GM18499 (cell line): Measurements from ENCODE around the gene FBXL17.
"Not testable (repeated sequence)": the region's sequence is repeated elsewhere in the genome, so short reads cannot be mapped to it uniquely, and the experiment has no call there.

ENCODE experiments used
- ATAC-seq: cut with Tn5 transposase; IDR thresholded peaks from one replicate; pipeline ENCODE4 v1.9.1; 2021; ENCODE audit warnings: moderate number of reproducible peaks; ENCODE audit not compliant: insufficient read depth, unreplicated experiment

FBXL17 gene

DNA sequence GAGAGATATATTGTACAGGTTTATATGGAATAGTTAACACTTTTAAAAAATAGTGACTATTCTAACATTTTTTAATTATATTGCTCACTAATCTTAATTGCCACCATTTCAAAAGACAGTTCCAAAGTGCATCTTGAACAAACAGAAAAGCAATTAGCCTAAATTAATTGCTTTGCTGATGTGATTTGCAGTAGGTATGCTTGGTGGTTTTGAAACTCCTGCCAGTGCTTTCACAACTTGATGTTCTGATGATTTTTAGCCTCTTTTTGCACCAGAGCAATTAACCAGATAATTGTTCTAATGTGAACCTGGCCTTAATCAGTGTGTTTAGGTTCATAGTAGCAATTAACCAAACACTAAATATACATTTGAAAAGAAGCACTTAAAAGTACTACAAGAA, 207.6 kb downstream of the FBXL17 start:
- no peak for ATAC-seq

GRCh38 chr5:108171759-108172158, 210.1 kb downstream of the FBXL17 start:
- ATAC-seq = no peak

GRCh38 chr5:108168915-108169314, 213.0 kb downstream of the FBXL17 start:
- no peak for ATAC-seq

DNA sequence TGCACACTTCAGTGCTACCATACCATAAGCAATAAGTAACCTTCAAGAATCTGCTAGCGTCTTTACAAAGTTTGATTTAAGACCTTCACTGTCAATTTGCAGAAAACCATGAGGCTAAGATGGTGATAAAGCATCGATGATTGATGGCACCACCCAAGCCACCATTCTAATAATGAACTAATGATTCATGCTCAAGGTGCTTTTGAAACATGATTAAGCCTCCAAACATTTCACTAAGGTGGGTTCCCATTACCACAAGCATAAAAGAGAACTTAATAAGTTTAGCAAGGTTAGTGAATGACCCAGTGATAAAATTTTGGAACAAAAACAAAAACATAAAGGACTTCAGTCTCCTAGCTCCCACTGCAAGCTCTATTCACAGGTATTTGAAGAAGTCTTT, 214.7 kb downstream of the FBXL17 start:
- no peak for ATAC-seq

DNA sequence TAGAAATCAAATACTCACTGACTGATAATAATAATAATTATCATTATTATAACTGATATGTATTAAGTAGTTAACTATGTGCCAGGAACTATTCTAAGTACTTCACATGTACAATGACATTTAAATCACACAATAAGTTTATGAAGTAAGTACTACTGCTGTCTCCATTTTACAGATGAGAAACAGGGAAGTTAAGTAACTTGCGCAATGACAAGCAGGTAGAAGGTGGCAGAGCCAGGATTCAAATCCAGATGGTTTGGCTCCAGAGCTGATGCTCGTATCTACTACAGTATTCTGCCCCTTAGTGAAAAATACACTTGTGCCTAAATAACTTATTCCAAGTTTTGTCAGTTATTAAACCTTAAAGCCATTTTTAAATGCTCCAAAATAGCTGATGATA, 217.3 kb downstream of the FBXL17 start:
- ATAC-seq = no peak

DNA sequence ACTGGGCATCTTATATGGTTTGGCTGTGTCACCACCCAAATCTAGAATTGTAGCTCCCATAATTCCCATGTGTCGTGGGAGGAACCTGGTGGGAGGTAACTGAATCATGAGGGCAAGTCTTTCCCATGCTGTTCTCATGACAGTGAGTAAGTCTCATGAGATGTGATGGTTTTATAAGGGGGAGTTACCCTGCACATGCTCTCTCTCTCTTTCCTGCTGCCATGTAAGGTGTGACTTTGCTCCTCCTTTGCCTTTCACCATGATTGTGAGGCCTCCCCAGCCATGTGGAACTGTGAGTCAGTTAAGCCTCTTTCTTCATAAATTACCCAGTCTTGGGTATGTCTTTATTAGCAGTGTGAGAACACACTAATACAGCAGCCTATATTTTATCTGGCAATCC, 229.0 kb downstream of the FBXL17 start:
- not testable (repeated sequence) for ATAC-seq

DNA sequence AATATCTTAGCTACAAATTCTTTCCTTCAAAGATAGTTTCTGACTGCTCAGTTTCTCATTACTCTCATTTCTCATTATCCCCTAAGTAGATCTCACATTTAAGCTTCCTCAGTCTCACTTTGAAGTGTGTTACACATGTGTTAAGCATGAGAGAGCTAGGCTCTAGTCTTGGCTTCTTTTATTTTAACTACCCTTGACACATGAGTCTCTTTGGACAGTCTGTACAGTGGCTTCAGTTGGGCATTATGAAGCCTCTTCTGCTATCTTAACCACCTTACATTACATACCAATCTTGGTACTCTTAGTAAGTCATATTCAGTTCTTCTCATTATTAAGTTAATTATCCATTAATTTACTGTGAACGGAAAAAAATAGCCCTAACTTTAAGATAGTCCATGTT, 232.5 kb downstream of the FBXL17 start:
- ATAC-seq = no peak

DNA sequence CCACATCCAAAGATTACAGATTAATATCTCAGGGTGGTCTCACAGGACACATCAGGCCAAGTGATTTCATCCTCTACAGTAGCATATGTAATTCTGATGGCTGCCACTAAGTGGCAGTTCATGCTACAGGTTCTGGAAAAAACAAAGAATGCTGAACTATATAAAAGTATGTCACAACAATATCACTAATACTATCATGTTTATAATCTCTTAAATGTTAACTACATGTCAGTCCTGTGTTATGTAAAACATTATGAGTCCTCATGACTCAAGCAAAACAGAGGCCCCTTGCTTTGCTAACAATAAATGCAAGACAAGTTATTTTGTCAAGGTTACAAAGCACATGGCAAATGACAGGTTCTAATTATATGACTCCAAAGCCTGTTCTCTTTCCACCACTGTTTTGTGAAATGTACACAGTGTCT, 233.2 kb downstream of the FBXL17 start:
- ATAC-seq = no peak

- ATAC-seq = no peak
These were observed 235.7 kb downstream of the FBXL17 start for GRCh38 chr5:108146222-108146621.

GRCh38 chr5:108145351-108145750, 236.5 kb downstream of the FBXL17 start:
- no peak for ATAC-seq

DNA sequence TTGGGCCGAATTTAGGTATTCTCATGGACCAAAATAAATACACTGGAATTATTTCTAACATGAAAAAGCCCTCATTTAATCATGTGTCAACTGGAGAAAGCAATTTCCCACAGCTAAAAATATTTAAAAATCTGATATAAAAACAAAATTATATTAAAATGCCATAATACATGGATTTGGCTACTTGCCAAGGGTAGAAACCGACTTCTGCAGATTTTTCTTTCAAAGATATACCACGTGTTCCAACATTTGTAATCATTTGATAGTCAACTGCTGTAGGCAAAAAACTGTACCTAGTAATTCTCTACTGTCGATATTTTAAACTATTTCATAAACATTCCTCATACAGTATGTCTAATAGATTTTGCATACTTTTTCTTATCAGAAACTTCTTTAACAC, 237.6 kb downstream of the FBXL17 start:
- ATAC-seq = no peak

DNA sequence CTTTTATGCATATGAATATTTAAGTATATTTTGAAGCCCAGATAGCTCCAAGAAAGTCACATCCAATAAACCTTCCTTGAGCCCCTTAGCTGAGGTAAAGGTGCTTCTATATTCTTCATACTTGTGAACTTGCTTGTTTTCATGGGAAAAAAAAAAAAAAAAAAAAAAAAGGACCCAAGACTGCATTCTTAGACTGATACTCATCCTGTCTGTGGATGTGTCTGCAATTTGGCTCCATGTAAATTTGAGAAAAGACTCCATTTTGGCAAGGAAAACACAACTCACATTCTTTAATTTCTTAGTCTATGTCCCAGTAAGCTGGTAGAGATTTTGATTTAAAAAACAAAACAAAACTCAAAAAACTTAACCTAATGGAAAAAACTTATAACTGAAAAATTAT, 238.3 kb downstream of the FBXL17 start:
- no peak for ATAC-seq

GRCh38 chr5:108141676-108142075, 240.2 kb downstream of the FBXL17 start:
- ATAC-seq = no peak

DNA sequence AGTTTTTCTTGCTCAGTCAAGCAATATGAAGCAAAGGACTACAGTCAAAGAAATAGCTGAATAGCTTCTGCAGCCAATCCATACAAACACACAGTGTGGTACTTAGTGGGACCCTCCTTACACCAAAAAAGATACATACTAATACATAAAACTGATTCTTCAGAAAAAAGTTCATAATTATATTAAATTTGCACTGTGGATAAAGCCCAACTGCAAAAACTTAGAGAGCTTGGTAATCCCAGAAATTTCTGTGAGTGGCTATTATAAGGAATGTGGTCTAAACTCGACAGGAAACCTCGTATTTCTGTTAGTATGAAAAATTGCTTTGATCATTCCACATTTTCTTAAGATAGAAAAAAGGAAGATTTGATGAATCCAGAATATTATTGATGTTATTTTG, 245.4 kb downstream of the FBXL17 start:
- ATAC-seq = no peak

DNA sequence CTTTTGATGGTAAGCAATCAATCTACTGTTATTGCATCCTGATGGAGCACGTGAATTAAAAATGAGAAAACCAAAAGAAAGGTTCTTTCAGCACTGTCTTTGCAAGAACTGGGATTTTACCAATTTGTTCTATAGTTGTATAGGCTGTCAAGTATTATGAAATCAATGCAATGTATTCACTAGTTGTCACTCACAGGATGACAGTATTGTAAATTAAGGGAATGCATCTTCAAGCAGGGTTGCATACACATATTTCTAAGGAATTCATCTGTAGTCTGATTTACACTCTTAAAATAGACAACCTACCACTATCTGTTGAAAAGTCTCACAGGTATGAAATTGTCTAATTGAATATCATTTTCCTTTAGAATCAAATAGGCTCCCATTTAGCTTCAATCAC, 252.8 kb downstream of the FBXL17 start:
- no peak for ATAC-seq

- ATAC-seq = no peak
These were observed 256.0 kb downstream of the FBXL17 start for GRCh38 chr5:108125771-108126511.

DNA sequence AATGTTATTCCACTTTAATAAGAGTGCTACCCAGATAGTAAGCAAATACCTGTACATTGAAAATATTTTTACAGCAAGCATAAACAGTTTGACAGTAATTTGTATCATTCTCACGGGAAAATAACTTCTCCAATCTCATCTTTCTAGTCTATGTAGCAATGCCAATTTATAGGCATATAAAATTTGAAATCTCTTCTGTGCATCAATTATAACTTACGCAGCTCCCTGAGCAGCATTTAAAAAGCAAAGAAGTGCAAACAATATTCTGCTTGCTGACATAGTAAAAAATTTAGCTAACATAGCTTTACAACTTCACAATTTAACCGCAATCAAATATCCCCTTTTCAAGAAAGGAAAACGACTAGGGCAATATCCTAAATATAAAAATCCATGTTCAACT, 257.3 kb downstream of the FBXL17 start:
- no peak for ATAC-seq

DNA sequence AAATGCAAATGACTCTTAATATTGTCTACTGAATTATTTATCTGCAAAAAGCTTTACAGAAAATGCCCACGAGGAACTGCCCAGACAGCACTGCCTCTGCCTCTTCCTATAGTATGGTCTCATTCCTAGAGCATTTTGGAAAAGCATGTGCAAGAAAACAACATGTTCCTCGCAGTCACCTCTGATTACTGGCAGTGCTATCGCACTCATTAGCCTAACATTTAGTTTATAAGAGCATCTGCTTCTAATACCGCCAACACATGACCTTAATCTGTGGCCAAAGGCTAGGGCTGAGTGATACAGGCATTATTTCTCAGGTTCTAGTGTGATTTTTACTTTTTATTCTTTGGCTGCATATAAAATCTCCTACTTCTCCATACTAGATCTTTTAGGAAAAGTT, 259.2 kb downstream of the FBXL17 start:
- no peak for ATAC-seq

GRCh38 chr5:108118813-108119514, 262.9 kb downstream of the FBXL17 start:
- ATAC-seq = no peak

GRCh38 chr5:108115673-108116072, 266.2 kb downstream of the FBXL17 start:
- no peak for ATAC-seq

- no peak for ATAC-seq
These were observed 267.9 kb downstream of the FBXL17 start for GRCh38 chr5:108113950-108114349.

- no peak for ATAC-seq
These were observed 270.2 kb downstream of the FBXL17 start for GRCh38 chr5:108111736-108112135.
